ENCODE results near the gene DBF4. TPM values are rescaled to one million over a fixed set of nuclear protein-coding genes. Genes with fewer than 3 reads are reported as not detected.

The DBF4 gene
- total and polyA plus RNA-seq, 2 of the 4 experiments (the other 2 are of a cell fraction), result 6.4 to 7.2 TPM

DNA sequence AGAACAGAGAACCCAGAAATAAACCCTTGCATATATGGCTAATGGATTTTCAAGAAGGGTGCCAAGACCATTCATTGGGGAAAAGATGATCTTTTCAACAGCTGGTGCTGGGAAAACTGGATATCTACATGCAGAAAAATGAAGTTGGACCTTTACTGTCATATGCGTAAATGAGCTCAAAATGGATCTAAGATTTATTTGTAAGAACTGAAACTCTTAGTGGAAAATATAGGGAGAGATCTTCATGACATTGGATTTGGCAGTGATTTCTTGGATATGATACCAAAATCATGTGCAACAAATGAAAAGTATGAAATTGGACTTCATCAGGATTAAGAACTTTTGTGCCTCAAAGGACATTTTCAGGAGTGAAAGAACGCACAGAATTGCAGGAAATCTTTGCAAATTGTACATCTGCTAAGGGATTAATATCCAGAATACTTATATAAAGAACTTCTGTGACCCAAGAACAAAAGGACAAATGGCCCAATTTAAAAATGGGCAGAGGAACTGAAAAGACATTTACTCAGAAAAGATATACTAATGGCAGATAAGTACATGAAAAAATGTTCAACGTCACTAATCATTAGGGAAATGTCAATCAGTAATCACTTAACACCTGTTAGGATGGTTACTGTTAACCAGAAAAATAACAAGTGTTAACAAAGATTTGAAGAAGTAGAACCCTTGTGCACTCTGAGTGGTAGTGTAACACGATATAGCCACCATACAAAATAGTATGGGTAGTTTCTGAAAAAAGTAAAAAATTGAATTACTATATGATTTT is 6.1 kb downstream of the DBF4 start:
- Histone ChIP-seq H3K56ac (ENCODE audit: extremely low read depth, insufficient read depth, low read length) (no peak overlapping the region), H2BK15ac (ENCODE audit: low read depth, low read length) (no peak overlapping the region), H4K8ac (ENCODE audit: low read depth in 2 of 2, low read length in 2 of 2) (no peak overlapping the region; a peak in 1 of 4 replicates), H3K79me1 (ENCODE audit: low read depth in 1 of 2, low read length in 2 of 2) (peaks cover 12 to 22% of the 10 kb centered on the region in 2 experiments), H3K4me1 (ENCODE audit: control insufficient read depth, insufficient read depth, low read length) (no peaks in the 10 kb centered on the region), H3K18ac (ENCODE audit: low read depth, low read length) (no peak overlapping the region), H3K9me1 (ENCODE audit: insufficient read depth, low read length) (no peaks in the 10 kb centered on the region), H2BK120ac (ENCODE audit: low read depth, low read length) (no peak overlapping the region), H2AK5ac (ENCODE audit: low read depth, low read length) (no peak overlapping the region), H2AFZ (replicated peaks; ENCODE audit: low read length, poor library complexity) (no peak overlapping the region), H3K4me3 (ENCODE audit: insufficient read depth, low read depth, low read length) (no peak overlapping the region), H2AK9ac (replicated peaks; ENCODE audit: low read depth, low read length, poor library complexity) (no peak overlapping the region), H2BK20ac (ENCODE audit: low read depth, low read length) (no peak overlapping the region), H4K20me1 (ENCODE audit: insufficient read depth, low read length) (no peaks in the 10 kb centered on the region), H4K5ac (ENCODE audit: low read depth, low read length) (no peak overlapping the region), H3K4me2 (ENCODE audit: low read depth, low read length) (no peak overlapping the region), H3K27ac (ENCODE audit: insufficient read depth, low read length) (no peak overlapping the region), H3K4ac (ENCODE audit: low read depth, low read length) (no peak overlapping the region), H3K9me3 (ENCODE audit: control insufficient read depth, insufficient read depth, low read length) (no peaks in the 10 kb centered on the region), H3K14ac (replicated peaks; ENCODE audit: low read depth, low read length) (no peak overlapping the region), H4K91ac (ENCODE audit: insufficient read depth, low read depth, low read length) (no peak overlapping the region), H3K36me3 (ENCODE audit: control insufficient read depth, insufficient read depth, low read length) (no peaks in the 10 kb centered on the region), H2BK5ac (ENCODE audit: low read depth, low read length, poor library complexity, severe bottlenecking) (no peak overlapping the region), H3K23ac (ENCODE audit: low read depth, low read length) (no peak overlapping the region), H3K27me3 (ENCODE audit: control insufficient read depth, insufficient read depth, low read length) (no peaks in the 10 kb centered on the region), H3K9ac (ENCODE audit: low read depth, low read length) (no peak overlapping the region)
- no peak for ATAC-seq (ENCODE audit: low read depth)
- ChIA-PET CTCF (interaction anchor here (0.6 kb wide), 1 partner anchor 254 kb away, joined by 3 read pairs; no protein-coding TSS in a partner anchor), POLR2A (ENCODE audit: unreplicated experiment) (no interaction called here)
- in situ Hi-C loops (cut with MboI; ENCODE audit: low sequenced_read_pairs) (loop anchor here (5.0 to 10.0 kb wide), 2 partner anchors 80 to 378 kb away; no protein-coding TSS in a partner anchor), intact Hi-C loops (cut with micrococcal nuclease) (loop anchor here (10.0 kb wide), 2 partner anchors 258 to 948 kb away; partner anchors contain the start of gene RUNDC3B), dilution Hi-C loops (cut with HindIII; ENCODE audit: low sequenced_read_pairs, unreplicated experiment) (no loop called here)
- DNase-seq, result no peak
- 100% methylated on average over 1 of the region's 4 CpGs; no CpG with 5 or more reads in 1 of the 2 experiments for WGBS, 2 experiments (ENCODE audit: extremely low coverage in 2 of 2, insufficient read length in 1 of 2)
- no TSS peak for BruUV-seq (replicated peaks)
- no peak for TF ChIP-seq SMC3 (IDR thresholded peaks at IDR 0.05; ENCODE audit: low read depth, low read length)
- TF ChIP-seq, protein P1, sequence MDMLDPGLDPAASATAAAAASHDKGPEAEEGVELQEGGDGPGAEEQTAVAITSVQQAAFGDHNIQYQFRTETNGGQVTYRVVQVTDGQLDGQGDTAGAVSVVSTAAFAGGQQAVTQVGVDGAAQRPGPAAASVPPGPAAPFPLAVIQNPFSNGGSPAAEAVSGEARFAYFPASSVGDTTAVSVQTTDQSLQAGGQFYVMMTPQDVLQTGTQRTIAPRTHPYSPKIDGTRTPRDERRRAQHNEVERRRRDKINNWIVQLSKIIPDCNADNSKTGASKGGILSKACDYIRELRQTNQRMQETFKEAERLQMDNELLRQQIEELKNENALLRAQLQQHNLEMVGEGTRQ (IDR thresholded peaks at IDR 0.05; ENCODE audit: low read depth, low read length), result no peak
- TF ChIP-seq CHD1 (IDR thresholded peaks at IDR 0.05; ENCODE audit: low read depth, low read length), result no peak
- no peak for TF ChIP-seq MAFK (IDR thresholded peaks at IDR 0.05; ENCODE audit: low read depth, low read length)
- TF ChIP-seq RFX5 (IDR thresholded peaks at IDR 0.05; ENCODE audit: low read depth, low read length), result no peak
- no peak for TF ChIP-seq POLR2A (IDR thresholded peaks at IDR 0.05; ENCODE audit: low read depth, low read length)
- TF ChIP-seq NFE2L2 (IDR thresholded peaks at IDR 0.05; ENCODE audit: low read depth, low read length), result no peak
- no peak for TF ChIP-seq ELK1 (IDR thresholded peaks at IDR 0.05; ENCODE audit: borderline replicate concordance, low read depth, low read length)
- TF ChIP-seq RCOR1 (IDR thresholded peaks at IDR 0.05; ENCODE audit: insufficient replicate concordance, low read length), result no peak
- TF ChIP-seq RAD21 (IDR thresholded peaks at IDR 0.05; ENCODE audit: low read length), result no peak
- TF ChIP-seq FOS (IDR thresholded peaks at IDR 0.05; ENCODE audit: low read depth, low read length), result no peak
- TF ChIP-seq, protein P2, sequence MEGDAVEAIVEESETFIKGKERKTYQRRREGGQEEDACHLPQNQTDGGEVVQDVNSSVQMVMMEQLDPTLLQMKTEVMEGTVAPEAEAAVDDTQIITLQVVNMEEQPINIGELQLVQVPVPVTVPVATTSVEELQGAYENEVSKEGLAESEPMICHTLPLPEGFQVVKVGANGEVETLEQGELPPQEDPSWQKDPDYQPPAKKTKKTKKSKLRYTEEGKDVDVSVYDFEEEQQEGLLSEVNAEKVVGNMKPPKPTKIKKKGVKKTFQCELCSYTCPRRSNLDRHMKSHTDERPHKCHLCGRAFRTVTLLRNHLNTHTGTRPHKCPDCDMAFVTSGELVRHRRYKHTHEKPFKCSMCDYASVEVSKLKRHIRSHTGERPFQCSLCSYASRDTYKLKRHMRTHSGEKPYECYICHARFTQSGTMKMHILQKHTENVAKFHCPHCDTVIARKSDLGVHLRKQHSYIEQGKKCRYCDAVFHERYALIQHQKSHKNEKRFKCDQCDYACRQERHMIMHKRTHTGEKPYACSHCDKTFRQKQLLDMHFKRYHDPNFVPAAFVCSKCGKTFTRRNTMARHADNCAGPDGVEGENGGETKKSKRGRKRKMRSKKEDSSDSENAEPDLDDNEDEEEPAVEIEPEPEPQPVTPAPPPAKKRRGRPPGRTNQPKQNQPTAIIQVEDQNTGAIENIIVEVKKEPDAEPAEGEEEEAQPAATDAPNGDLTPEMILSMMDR (conservative IDR thresholded peaks at IDR 0.05; ENCODE audit: low read depth, low read length), result no peak
- no peak for TF ChIP-seq BHLHE40 (IDR thresholded peaks at IDR 0.05; ENCODE audit: low read depth, low read length)
- no peak for TF ChIP-seq CEBPB (IDR thresholded peaks at IDR 0.05; ENCODE audit: low read depth, low read length)
- TF ChIP-seq MAZ (IDR thresholded peaks at IDR 0.05; ENCODE audit: borderline replicate concordance, low read depth, low read length), result no peak

Measured in IMR-90 (cell line).